Occipital lobe (tissue), 2 donors: ENCODE measurements around the gene PDE6B. TPM values are rescaled to one million over a fixed set of nuclear protein-coding genes. Genes with fewer than 3 reads are reported as not detected.
"Not testable (repeated sequence)": the region's sequence is repeated elsewhere in the genome, so short reads cannot be mapped to it uniquely, and the experiment has no call there.

Experiments
- DNase-seq: peaks from one replicate; lab custom pipeline; 2025; lab: John Stamatoyannopoulos, UW
- total RNA-seq: library from RNA; depleted of rRNA; stranded (reverse); fragments of >200 nt; gene quantifications from one replicate; pipeline ENCODE4 v1.2.3, GENCODE V29; 2014

PDE6B gene
- total RNA-seq, 1 donor from 2014 or later, result 5.6 TPM

DNA sequence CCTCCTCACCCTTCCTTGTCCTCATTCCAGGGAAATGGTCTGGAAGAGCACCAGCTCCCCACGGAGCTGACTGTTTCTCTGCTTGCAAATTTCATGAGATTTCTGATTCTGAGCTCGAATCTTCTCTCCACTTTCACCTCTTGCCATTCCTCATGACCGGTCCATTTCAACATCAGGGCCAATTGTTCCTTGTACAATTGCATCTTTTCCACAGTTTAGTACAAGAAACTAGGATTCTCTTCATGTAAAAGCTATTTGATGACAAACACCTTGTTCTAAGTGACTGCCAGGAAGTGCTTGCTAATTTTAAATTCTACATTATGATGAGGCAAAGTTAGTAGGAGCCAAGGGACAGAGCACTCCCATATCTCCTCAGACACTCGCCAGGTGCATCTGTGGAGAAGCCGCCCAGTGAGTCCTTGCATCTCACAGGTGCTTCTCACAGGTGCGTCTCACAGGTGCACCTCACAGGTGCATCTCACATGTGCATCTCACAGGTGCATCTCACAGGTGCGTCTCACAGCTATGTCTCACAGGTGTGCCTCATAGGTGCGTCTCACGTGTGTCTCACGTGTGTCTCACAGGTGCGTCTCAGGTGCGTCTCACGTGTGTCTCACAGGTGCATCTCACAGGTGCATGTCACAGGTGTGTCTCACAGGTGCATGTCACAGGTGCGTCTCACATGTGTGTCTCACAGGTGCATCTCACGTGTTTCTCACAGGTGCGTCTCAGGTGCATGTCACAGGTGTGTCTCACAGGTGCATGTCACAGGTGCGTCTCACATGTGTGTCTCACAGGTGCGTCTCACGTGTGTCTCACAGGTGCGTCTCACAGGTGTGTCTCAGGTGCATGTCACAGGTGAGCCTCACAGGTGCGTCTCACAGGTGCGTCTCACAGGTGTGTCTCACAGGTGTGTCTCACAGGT is 3.0 kb upstream of the PDE6B start:
- no peak for DNase-seq

DNA sequence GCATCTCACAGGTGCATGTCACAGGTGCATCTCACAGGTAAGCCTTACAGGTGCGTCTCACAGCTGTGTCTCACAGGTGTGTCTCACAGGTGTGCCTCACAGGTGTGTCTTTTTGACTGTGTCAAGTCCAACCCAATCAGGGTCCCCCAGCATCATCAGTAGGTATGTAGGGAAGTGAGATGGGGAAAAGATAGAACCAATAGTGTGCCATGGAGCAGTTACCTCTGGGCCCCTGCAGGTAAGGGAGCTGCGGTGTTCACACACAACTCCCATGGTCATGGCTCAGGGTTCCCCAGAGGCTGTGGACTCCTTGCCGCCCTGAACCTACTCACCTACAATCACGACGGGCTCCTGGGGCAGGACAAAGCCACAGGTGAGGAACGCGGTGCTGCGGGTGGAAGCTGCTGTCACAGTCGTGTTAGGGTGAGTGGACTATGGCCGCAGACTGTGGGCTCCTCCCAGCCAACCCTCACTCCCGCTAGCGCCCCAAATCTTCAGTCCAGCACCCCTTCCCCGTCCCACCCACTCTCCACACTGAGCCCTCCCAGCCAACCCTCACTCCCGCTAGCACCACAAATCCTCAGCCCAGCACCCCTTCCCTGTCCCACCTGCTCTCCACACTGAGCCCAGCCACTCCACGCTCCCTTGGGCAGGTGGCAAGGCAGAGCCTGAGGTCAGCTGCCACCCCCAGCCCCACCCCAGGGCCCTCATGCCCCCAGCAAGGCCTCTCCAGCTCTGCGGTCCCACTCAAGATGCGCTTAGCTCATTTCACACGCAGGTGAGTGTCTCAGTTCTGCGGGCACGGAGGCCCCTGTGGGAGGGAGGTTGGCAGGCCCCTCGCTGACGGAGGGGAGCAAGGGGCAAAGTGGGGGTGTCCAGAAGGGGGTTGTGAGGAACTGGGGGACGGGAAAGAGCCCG is 2.1 kb upstream of the PDE6B start:
- no peak for DNase-seq

DNA sequence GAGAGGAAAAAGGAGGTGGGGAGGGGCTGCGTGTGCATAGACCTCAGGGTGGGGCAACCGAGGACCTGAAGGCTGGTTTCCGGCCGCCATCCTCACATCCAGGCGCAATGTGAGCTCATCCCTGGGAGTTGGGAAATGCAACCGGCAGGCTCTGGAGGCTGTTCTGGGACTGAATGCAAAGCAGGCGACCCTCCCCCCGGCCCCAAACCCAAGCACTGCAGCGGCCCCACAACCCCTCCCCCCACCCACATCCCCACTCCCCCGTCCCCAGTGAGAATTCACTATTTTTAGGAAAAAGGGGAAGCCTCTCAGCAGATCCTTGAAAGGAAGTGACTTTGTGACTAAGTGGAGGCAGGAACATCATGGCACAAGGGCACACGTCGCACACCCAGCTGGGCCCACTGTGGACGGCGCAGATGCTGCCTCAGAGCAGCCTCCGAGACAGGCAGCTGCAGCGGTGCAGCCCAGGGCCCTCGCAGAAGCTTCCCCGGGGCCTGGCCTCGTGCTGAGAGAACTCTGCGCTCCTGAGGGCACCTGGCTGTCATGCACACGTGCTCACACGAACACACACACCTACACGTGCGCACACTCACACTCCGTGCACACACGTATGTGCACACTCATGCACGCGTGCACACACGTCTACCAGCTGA is 1.3 kb upstream of the PDE6B start:
- DNase-seq, result no peak

DNA sequence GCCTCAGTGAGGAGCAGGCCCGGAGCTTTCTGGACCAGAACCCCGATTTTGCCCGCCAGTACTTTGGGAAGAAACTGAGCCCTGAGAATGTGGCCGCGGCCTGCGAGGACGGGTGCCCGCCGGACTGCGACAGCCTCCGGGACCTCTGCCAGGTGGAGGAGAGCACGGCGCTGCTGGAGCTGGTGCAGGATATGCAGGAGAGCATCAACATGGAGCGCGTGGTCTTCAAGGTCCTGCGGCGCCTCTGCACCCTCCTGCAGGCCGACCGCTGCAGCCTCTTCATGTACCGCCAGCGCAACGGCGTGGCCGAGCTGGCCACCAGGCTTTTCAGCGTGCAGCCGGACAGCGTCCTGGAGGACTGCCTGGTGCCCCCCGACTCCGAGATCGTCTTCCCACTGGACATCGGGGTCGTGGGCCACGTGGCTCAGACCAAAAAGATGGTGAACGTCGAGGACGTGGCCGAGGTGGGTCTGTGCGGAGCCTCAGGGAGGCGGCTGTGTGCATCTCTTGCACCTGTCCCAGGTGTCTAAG is 323 bp downstream of the PDE6B start:
- no peak for DNase-seq

DNA sequence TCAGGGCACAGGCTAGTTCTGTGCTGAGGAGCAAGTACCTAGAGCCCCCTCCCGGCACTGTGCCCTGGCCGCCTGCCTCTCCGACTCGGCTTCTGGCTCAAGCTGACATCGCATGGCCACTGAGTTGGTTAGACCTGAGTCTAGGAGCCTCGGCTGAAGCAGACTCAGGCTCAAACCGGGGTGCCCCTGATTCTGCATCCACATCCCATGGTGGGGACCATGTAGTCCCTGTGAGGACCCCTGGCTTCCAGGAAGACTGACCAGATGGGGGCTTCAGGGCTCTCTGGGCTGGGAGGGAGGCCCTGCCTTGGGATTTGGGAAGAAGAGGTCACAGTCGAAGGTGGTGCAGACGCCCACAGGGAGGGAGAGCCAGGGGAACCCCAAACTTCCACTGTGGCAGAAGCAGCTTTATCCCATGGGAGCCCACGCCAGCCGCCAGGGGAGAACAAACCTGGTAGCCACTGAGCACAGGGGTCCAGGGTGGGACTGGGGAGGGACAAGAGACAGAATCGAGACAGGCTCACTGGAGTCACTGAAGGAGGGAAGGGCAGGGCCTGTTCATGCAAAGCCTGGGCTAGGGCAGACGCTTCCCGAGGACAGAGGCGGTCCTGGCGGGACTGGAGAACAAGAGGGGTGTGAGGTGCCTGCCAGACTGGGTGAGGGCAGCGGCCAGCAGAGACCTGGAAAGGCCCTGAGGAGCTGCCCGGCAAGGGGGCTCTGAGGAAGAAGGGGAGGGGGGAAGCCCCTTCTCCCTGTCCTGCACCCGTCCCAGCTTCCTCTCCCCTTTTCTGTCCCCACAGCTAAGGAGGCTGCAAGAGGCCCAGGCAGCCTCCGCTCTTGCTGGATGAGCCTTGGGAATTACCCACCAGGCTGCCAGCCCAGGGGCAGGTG is 1.1 kb downstream of the PDE6B start:
- no peak for DNase-seq

DNA sequence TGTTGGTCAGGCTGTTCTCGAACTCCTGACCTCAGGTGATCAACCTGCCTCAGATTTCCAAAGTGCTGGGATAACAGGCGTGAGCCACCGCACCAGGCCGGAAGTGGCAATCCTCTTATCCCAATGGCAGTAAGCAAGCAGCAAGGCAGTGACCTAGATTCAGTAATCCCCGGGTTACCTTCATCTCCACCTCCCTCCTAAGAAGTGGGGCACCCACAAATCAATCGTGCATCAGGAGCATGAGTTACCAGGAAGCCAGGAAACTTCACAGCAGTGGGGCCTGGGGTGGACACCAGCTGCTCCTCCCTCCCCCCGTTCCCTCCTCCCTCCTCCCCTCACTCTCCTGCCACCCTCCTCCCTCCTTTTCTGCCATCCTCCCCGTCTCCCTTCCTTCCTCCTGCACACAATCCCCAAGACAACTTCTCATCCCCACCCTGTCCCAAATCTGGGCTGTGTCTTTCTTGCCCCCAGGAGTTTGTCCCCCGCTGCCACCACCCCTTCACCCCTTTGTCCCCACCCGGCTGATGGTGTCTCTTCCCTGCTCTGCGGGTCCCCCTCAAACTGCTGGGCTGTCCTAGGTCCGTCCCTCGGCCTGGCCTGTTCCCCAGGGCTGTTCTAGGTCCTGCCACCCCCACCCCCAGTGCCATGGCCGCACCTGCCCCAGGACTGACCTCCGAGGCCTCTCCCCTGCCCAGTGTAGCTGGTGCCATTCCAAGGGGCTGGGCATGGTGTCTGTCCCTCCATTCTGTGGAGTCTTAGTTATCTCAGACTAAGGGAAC is 2.2 kb downstream of the PDE6B start:
- no peak for DNase-seq

DNA sequence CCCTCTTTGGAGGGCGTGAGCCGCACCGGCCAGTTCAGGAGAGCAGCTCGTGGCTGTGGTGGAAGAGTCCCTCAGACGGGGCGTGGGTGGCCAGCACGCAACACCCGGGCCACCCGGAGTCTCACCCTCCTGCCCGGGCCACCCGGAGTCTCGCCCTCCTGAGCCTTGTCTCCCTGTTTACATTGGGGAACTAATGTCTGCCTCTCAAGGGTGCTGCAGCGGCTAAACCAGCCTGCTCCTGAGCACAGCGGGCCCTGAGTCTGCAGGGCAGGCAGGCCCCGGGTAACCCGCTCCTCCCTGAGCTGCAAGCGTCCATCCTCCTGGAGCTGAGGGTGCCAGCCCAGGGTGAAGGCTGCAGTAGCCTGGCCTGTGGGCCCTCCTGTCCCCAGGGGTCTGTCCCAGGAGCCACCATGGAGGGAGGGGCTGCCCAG is 3.0 kb downstream of the PDE6B start:
- DNase-seq, result no peak

DNA sequence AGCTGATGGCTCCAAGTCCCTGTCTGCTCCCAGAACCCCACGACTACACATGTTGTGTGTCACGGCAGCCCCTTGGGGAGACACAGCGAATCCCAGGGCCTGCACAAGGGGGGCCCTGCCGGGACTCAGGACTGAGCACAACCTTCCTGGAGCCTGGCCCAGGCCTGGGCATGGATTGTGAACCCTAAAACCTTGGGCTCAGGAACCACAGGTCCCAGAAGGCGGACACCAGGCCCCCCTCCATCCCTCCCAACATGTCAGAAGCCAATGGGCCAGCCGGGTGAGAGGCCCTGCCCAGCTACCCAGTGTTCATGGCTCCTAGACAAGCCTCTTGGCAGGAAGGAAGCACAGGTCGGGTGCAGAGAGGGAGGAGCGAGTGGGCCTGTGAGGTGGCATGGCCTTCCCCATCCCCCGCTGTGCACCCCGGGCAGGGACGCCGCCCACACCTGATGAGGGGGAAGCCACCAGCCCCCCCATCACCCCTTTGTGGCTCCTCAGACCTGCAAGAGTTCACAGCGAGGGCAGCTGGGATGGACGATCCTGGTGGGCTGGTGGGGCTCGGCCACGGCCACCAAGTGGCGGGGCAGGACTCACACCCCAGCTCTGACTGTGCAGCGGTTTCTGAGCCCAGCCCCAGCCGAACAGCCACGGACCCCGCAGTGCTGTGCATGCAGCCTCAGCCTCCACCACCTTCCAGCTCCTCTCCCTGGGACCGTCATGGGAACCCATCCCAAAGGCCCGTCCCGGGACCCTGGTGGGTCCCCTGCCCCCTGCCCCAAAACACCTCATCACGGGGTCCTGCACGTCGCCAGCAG is 3.7 kb downstream of the PDE6B start:
- DNase-seq, result no peak

DNA sequence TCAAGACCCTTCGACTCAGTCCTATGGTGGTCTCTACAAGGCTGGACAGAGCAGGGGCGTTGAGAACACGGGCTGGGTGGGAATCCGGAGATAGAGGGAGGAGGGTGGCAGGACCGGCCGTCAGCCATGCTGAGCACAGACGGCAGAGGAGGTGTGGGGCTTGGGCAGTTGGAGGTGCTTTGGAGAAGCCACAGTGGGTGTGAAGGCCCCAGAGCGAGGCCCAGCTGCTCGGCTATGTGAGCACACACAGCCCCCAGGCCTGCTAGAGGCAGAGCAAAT is 4.2 kb downstream of the PDE6B start:
- DNase-seq, result no peak

DNA sequence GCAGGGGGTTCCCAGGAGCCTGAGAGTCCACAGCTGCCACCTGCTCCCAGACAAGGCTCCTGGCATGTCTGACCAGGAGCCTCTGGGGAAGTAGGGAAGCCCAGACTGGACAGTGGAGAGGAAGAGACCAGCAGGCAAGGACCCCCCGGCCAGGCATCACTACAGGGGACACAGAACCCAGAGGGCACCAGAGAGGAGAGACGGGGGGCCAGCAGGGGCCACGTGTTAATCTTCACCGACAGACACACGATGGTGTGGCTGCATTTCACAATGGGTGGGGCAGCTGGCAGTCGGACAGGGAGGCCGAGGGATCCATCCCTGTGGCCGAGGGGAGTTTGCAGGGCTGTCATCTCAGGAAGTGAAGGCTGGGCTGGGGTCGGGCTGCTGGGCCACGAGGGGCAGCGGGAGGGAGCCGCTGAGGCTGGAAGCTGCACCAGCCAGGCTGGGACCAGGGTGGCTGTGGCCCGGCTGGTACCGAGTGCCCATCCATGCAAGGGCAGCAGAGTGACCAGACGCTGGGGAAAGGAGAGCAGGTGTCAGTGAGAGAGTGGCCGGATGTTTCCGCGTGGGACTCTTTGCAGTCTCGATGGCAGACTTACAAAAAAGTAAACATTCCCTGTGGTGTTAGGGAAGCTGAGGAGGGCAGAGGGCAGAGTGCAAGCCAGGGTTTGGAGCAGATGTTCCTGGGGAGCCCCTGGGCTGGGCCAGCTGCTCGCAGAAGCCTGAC is 4.7 kb downstream of the PDE6B start:
- DNase-seq, result no peak

DNA sequence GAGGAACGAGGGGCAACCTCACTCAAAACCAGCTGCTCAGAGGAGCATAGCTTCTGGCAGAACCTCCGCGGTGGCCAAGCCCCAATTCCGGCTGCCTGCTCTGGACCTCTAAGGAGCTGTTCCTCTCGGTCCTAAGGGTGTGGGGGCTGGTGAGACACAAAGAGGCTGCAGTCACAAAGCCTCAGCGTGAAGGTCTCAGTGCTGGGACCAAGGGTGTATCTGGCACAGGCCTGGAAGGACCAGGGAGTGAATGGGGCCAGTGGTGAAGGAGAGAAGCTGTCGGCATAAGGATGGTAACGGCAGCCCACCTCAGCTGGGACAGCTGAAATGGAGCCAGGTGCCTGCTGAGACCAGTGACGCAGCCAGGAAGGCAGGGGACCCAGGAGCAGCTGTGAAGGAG is 5.3 kb downstream of the PDE6B start:
- DNase-seq, result no peak

DNA sequence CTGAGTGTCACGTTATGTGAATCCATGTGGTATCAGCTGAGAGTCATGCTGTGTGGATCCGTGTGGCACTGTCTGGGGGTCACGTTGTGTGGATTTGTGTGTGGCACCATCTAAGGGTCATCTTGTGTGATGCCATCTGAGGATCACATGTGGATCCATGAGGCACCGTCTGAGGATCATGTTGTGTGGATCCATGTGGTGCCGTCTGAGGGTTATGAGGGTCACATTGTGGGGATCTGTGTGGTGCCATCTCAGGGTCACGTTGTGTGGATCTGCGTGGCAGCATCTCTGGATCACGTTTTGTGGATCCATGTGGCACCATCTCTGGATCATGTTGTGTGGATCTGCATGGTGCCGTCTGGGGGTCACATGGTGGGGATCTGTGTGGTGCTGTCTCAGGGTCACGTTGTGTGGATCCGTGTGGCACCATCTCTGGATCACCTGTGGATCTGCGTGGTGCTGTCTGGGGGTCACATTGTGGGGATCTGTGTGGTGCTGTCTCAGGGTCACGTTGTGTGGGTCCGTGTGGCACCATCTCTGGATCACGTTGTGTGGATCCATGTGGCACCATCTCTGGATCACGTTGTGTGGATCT is 6.9 kb downstream of the PDE6B start:
- no peak for DNase-seq

DNA sequence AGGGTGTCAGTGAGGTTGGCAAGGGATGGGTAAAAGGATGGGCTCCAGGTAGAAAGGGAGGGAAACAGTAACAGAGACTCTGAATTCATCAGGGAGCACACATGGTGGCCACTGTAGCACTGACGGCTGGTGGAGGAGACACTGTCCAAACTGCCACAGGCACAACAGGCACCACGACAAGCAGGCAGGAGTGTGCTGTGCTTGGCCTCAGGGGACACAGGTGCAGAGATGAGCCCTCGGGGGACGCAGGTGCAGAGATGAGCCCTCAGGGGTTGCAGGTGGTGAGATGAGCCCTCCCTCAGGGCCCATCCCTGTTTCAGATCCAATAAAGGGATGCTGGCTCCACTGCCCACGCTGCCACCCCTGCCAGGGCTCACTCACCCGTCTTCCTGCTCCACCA is 7.6 kb downstream of the PDE6B start:
- DNase-seq, result no peak

DNA sequence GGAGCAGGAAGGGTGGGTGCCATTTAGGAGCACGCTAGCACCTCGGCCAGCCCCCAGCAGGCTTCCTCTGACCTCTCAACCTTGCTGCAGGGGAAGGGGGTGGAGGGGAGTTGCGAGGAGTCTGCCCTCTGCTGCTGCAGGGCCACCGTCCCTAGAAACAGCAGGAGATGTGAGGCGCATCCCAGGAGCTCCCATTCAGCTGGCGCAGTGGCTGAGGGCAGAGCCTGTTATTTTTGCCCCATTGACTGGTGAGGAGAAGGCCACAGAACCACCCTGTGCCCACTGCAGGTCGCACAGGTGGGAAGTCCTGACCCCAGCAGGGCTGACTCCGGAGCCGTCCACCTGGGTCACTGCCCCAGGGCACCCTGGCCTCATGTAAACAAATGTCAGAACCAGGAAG is 8.0 kb downstream of the PDE6B start:
- no peak for DNase-seq

DNA sequence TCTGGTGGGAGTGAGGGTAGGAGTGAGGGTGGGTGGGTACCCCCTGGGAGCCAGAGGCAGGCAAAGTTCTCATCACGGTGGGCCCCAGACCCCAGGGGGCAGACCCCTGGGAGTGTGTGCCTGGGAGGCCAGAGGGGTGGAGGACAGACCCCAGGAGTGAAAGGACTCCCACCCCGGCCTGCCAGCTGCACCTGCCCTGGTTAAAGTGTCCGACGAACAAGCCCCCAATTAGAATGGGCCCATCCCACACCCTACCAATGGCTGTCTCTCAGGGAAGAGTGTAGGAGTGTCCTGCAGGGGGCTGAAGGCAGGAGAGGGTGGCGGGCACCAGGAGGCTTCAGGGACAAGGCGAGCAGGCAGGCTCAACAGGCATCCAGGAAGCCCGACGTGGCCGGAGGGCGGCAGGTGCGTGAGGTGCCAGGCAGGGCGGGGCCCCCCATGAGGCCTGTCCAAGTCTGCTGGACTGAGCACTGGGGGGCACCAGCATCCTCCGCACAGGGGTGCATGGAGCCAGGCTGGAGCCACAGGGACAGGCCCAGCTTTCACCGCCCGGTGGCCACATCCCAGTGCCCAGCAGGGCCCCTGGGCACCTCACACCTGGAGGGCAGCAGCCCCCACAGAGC is 8.7 kb downstream of the PDE6B start:
- DNase-seq, result no peak

DNA sequence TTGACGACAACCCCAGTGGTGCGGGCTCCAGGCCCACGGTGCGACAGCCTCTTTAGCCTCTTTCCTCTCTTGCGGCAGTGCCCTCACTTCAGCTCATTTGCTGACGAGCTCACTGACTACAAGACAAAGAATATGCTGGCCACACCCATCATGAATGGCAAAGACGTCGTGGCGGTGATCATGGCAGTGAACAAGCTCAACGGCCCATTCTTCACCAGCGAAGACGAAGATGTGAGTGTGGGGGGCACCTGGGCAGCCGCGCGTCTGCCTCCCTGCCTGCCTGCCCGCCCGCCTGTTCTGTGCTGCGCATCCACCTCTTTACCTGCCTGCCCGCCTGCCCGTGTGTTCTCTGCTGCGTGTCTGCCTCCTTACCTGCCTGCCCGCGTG is 9.2 kb downstream of the PDE6B start:
- DNase-seq, result no peak

DNA sequence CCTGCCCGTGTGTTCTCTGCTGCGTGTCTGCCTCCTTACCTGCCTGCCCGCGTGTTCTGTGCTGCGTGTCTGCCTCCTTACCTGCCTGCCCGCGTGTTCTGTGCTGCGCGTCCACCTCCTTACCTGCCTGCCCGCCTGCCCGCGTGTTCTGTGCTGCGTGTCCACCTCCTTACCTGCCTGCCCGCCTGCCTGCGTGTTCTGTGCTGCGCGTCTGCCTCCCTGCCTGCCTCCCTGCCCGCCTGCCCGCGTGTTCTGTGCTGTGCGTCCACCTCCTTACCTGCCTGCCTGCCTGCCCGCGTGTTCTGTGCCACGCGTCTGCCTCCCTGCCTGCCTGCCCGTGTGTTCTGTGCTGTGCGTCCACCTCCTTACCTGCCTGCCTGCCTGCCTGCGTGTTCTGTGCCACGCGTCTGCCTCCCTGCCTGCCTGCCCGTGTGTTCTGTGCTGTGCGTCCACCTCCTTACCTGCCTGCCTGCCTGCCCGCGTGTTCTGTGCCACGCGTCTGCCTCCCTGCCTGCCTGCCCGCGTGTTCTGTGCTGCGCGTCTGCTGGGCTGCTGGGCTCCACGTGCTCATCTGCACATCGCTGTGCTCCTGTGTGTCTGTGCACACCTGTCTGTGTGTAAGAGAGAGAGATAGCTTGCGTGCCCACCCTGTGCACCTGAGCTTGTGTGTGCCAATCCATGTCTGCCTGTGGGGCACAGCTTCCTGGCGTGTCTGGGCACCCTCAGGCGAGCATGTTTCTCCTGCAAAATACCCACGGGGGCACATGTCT is 9.9 kb downstream of the PDE6B start:
- DNase-seq, result not testable (repeated sequence)
